GM12864 (cell line): ENCODE measurements around the gene FOXI2.

Source experiments
- DNase-seq: peaks from one replicate; pipeline ENCODE4 v3.0.0-alpha.2; 2011; ENCODE audit warnings: low read depth
- H3K4me3 ChIP-seq: 2 replicates; pipeline ENCODE4 v1.5.1; 2011; ENCODE audit warnings: mild to moderate bottlenecking, low read depth, low read length, control low read depth
- TF ChIP-seq, protein P1 (sequence below): IDR thresholded peaks from 2 replicates; pipeline ENCODE4 v1.5.1; 2011; ENCODE audit warnings: low read depth, mild to moderate bottlenecking, moderate library complexity, low read length, control low read depth, inconsistent platforms; ENCODE audit errors: missing control alignments

The FOXI2 gene

DNA sequence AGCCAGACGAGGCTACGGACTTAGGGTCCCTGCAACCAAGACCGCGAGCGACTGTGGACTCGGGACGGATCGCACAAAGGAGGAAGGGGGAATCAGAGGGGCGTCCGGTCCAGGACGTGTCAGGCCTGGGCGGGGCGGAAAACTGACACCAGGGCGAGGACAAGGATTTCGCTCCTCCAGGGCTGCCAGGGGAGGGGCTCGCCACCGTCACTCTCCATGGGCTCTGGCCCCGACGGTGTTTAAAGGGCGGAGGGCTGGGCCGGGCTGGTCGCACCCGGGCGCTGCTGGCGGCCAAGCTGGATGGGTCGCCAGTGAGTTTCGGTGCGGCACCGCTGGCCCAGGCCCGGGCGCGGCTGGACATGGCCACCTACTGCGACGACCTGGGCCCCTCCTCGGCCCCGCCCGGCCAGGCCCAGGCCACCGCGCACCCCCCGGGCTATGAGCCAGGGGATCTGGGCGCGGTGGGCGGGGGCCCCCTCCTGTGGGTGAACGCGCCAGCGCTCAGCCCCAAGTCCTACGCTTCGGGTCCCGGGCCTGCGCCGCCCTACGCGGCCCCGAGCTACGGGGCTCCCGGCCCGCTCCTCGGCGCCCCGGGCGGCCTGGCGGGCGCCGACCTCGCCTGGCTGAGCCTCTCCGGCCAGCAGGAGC lies at the start of gene FOXI2:
Gene FOXI2 (plus strand): TSS at position 271 of the 648 bp plus-strand sequence. CDS start 89 bp downstream, at position 360.
- TF ChIP-seq, protein P1, sequence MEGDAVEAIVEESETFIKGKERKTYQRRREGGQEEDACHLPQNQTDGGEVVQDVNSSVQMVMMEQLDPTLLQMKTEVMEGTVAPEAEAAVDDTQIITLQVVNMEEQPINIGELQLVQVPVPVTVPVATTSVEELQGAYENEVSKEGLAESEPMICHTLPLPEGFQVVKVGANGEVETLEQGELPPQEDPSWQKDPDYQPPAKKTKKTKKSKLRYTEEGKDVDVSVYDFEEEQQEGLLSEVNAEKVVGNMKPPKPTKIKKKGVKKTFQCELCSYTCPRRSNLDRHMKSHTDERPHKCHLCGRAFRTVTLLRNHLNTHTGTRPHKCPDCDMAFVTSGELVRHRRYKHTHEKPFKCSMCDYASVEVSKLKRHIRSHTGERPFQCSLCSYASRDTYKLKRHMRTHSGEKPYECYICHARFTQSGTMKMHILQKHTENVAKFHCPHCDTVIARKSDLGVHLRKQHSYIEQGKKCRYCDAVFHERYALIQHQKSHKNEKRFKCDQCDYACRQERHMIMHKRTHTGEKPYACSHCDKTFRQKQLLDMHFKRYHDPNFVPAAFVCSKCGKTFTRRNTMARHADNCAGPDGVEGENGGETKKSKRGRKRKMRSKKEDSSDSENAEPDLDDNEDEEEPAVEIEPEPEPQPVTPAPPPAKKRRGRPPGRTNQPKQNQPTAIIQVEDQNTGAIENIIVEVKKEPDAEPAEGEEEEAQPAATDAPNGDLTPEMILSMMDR, result no peak
- no peak for DNase-seq
- no peak within 1 kb of the TSS for H3K4me3 ChIP-seq

DNA sequence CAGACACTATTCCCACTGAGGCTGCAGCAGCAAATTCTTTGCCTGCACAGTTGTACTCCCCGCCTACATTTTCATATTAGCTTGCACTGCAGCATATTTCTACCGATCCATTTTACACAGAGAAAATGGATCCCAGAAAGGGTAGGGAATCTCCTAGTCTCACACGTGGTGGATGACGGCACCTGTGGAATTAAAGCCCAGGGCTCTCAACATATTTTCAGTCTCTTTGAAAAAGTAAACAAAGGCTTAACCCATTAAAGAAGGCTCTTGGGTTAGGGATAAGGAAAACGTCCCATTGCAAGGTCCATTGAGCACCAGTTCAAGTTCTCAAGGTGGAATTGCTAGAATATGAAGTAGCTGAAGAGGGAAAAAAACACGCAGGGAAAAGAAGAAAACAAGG lies 49.4 kb upstream of the FOXI2 start:
- TF ChIP-seq, protein P1, result no peak
- H3K4me3 ChIP-seq, result no peak overlapping the region
- DNase-seq, result no peak

DNA sequence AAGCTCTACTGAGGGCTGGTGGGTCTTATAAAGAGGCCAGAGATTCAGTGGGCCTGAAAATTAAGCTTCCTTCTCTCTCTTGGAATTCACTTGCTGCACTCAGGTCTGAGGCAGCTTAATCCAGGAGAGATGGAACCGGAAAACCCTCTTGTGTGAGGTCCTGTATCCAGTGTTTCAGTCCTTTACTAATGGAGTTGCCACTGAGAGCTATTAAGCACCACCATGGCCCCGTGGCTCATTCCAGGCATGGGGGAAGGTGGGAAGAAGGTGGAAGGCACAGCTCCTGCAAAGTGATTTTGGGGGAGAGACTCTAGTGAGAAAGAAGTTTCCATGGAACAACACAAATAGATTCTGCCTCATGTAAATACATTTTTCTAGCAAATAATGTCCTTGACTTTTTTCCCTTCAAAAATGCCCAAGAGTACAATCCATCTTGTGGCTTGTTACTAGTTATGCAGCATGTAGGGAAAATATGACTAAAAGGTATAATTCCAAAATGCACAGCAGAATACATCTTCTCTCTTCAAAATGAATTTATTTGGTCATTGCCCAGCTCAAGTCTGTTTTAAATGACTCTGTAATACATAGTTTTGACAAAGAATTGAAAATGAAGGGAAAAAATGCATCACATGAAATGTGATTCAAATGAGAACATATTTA lies 46.7 kb upstream of the FOXI2 start:
- TF ChIP-seq, protein P1, result no peak
- no peak for DNase-seq
- H3K4me3 ChIP-seq, result no peak overlapping the region

DNA sequence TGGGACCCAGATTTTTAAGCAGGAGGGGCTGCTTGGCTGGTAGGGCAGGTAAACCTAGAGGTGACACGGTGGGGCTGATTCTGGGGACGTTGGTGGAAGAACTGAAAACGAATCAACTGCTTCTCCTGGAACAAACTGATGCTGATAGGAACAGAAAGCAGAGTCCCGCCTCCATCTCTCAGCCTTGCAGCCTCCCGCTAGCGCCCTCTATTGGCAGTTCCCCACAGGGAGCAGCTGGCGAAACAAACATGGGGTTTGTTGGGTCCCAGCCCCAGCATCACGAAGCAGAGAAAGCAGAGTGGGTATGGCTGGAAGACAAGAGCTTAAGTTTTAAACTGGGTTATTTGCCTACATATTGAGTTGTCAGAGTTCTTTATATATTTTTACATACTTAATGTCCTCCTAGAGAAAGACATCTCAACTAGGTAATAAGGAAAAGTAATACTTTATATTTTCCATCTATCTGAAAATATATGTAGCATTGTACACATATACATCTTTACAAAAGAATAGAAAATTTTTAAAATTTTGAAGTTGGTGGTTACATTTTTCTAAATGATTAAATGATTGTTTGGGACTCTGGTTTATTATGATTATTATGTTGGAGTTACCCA lies 42.3 kb upstream of the FOXI2 start:
- no peak overlapping the region for H3K4me3 ChIP-seq
- DNase-seq, result peak; percentile 13
- TF ChIP-seq, protein P1, result peak; percentile 77

DNA sequence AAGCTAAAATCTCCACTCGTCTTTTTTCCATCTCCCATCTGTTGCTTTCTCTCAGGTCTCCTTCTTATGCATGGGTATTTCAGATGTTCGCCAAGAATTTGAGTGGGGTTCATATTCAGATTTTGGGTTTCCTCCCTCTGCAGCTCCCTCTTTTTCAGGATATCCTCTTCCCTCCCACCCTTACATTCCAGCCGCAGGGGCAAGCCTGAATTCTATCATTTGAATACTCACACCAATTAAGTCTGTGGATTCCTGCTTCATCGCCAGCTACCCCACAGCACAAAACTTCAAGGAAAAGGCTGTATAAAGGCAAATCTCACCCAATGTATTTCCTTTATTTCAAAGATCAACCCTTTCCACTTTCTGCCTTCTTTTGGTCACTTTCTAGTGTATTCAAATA lies 41.6 kb upstream of the FOXI2 start:
- TF ChIP-seq, protein P1, result no peak
- no peak overlapping the region for H3K4me3 ChIP-seq
- no peak for DNase-seq

DNA sequence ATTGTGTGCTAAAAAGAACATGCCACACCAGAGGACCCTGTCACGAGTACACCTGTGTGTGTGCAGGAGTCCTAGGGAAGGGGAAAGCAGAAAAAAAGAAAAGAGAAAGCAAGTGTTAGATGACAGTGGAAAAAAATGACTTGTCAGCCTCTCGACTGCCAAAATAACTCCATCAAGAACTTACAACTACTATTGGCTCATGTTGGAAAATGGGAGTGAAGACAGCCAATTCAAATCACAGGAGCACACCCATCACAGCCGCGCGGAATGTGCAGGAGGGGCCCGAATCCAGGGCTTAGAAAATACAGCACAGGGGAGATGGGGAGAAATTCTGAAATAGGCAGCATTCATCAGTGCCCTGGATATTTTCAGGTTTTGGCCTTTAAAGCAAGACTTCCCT lies 38.1 kb upstream of the FOXI2 start:
- TF ChIP-seq, protein P1, result no peak
- H3K4me3 ChIP-seq, result no peak overlapping the region
- DNase-seq, result no peak
